ENCODE data around the gene PRKN. TPM values are rescaled to one million over a fixed set of nuclear protein-coding genes. Genes with fewer than 3 reads are reported as not detected.

The PRKN gene
- polyA plus RNA-seq, 1 donor from 2014 or later: 1.2 TPM

DNA sequence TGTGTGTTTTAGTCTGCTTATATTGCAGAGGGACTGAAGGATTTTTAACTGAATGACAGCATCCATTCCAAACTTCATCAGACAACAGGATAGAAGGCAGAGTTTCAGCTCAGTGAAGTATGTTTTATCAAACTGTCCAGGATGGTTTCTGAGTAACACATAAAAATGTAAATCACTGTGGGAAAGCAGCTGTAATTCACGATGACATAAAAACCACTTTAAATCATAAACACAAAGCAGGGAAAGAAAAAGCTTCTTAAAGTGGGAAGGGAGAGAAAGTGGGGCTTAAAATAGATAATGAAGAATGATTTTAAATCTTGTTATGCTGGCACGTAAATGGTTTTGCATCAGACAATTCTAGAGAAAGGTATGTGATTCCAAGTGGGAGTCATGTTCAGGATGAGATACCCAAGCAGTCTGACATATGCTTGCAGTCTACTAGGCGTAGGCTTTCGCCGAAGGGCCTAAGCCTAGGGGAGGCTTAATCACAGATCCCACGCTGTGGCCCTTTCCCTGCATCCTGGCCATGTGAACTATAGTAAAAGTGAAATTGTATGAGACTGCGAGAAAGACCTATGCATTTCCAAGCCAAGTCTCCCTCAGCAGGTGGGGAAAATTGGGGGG, 610.6 kb downstream of the PRKN start:
- H3K27ac ChIP-seq (ENCODE audit: low read length): peak overlapping the region; percentile 16
- H3K9me3 ChIP-seq (ENCODE audit: low read length): no peaks in the 10 kb centered on the region
- TF ChIP-seq, protein P1, sequence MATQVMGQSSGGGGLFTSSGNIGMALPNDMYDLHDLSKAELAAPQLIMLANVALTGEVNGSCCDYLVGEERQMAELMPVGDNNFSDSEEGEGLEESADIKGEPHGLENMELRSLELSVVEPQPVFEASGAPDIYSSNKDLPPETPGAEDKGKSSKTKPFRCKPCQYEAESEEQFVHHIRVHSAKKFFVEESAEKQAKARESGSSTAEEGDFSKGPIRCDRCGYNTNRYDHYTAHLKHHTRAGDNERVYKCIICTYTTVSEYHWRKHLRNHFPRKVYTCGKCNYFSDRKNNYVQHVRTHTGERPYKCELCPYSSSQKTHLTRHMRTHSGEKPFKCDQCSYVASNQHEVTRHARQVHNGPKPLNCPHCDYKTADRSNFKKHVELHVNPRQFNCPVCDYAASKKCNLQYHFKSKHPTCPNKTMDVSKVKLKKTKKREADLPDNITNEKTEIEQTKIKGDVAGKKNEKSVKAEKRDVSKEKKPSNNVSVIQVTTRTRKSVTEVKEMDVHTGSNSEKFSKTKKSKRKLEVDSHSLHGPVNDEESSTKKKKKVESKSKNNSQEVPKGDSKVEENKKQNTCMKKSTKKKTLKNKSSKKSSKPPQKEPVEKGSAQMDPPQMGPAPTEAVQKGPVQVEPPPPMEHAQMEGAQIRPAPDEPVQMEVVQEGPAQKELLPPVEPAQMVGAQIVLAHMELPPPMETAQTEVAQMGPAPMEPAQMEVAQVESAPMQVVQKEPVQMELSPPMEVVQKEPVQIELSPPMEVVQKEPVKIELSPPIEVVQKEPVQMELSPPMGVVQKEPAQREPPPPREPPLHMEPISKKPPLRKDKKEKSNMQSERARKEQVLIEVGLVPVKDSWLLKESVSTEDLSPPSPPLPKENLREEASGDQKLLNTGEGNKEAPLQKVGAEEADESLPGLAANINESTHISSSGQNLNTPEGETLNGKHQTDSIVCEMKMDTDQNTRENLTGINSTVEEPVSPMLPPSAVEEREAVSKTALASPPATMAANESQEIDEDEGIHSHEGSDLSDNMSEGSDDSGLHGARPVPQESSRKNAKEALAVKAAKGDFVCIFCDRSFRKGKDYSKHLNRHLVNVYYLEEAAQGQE (IDR thresholded peaks at IDR 0.05; ENCODE audit: borderline replicate concordance): no peak
- TF ChIP-seq SMC3 (conservative IDR thresholded peaks at IDR 0.05; ENCODE audit: poor library complexity): no peak
- no peak for TF ChIP-seq POLR2AphosphoS5 (IDR thresholded peaks at IDR 0.05)
- TF ChIP-seq RAD21 (conservative IDR thresholded peaks at IDR 0.05): no peak
- no peak for TF ChIP-seq EP300 (conservative IDR thresholded peaks at IDR 0.05; ENCODE audit: poor library complexity, severe bottlenecking)
- no peak for TF ChIP-seq TAF1 (IDR thresholded peaks at IDR 0.05; ENCODE audit: low read depth)
- TF ChIP-seq EZH2 (IDR thresholded peaks at IDR 0.05; ENCODE audit: borderline replicate concordance, insufficient read depth, low read length, poor library complexity, severe bottlenecking): no peak
- TF ChIP-seq MXI1 (conservative IDR thresholded peaks at IDR 0.05; ENCODE audit: poor library complexity, severe bottlenecking): no peak
- TF ChIP-seq, protein P2, sequence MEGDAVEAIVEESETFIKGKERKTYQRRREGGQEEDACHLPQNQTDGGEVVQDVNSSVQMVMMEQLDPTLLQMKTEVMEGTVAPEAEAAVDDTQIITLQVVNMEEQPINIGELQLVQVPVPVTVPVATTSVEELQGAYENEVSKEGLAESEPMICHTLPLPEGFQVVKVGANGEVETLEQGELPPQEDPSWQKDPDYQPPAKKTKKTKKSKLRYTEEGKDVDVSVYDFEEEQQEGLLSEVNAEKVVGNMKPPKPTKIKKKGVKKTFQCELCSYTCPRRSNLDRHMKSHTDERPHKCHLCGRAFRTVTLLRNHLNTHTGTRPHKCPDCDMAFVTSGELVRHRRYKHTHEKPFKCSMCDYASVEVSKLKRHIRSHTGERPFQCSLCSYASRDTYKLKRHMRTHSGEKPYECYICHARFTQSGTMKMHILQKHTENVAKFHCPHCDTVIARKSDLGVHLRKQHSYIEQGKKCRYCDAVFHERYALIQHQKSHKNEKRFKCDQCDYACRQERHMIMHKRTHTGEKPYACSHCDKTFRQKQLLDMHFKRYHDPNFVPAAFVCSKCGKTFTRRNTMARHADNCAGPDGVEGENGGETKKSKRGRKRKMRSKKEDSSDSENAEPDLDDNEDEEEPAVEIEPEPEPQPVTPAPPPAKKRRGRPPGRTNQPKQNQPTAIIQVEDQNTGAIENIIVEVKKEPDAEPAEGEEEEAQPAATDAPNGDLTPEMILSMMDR (IDR thresholded peaks at IDR 0.05; ENCODE audit: poor library complexity, severe bottlenecking): no peak
- peak overlapping the region; percentile 25 for H3K4me2 ChIP-seq (ENCODE audit: low read length)
- no peak overlapping the region for H2AFZ ChIP-seq (ENCODE audit: low read depth, low read length)
- no peaks in the 10 kb centered on the region for H3K27me3 ChIP-seq (ENCODE audit: insufficient read depth, low read depth, low read length)
- H3K9me2 ChIP-seq (ENCODE audit: insufficient read depth, low read length): no peaks in the 10 kb centered on the region
- H3K4me3 ChIP-seq (ENCODE audit: low read length): no peak overlapping the region
- H3K79me2 ChIP-seq (replicated peaks; ENCODE audit: insufficient read depth, low read length): no peaks in the 10 kb centered on the region
- no peak overlapping the region for H3K9ac ChIP-seq (ENCODE audit: low read length)
- no peaks in the 10 kb centered on the region for H4K20me1 ChIP-seq (ENCODE audit: insufficient read depth)
- H3K36me3 ChIP-seq (ENCODE audit: insufficient read depth, low read length): no peaks in the 10 kb centered on the region
- no peaks in the 10 kb centered on the region for H3F3A ChIP-seq (ENCODE audit: insufficient read depth, low read length, poor library complexity, severe bottlenecking)

DNA sequence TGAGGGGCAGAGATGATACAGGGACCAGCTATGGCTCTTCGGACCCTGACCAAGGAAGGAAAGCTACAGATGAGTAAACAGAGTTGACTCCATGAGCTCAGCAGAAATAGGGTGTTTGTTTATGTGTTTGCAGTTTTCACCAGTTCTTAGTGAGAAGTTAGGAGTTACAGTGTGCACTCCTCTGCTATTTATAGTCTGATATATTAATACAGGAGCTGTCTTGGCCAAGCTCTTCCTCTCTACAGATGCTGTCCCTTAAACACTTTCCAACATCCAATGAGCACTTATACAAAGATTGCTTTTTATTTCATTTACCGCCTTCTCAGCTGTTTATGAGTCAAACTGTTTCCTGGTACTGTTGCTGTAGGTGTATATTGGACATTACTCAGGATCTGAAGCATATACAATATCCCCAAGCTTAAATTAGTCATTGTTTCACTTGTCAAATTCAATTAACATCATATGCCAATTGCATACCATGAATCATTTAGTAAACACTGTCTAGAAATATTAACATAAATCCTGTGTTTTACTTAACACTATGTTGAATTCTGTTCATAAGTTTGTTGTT, 618.0 kb downstream of the PRKN start:
- no peak overlapping the region for H3K9ac ChIP-seq (ENCODE audit: low read length)
- H3K4me3 ChIP-seq (ENCODE audit: low read length): no peak overlapping the region
- H3K27ac ChIP-seq (ENCODE audit: low read length): no peak overlapping the region
- no peaks in the 10 kb centered on the region for H3F3A ChIP-seq (ENCODE audit: insufficient read depth, low read length, poor library complexity, severe bottlenecking)
- H4K20me1 ChIP-seq (ENCODE audit: insufficient read depth): no peaks in the 10 kb centered on the region
- no peak overlapping the region for H3K4me2 ChIP-seq (ENCODE audit: low read length)
- no peaks in the 10 kb centered on the region for H3K36me3 ChIP-seq (ENCODE audit: insufficient read depth, low read length)
- no peaks in the 10 kb centered on the region for H3K27me3 ChIP-seq (ENCODE audit: insufficient read depth, low read depth, low read length)
- H3K9me3 ChIP-seq (ENCODE audit: low read length): no peaks in the 10 kb centered on the region
- TF ChIP-seq, protein P2 (IDR thresholded peaks at IDR 0.05; ENCODE audit: poor library complexity, severe bottlenecking): no peak
- TF ChIP-seq EZH2 (IDR thresholded peaks at IDR 0.05; ENCODE audit: borderline replicate concordance, insufficient read depth, low read length, poor library complexity, severe bottlenecking): no peak
- TF ChIP-seq, protein P1 (IDR thresholded peaks at IDR 0.05; ENCODE audit: borderline replicate concordance): no peak
- TF ChIP-seq MXI1 (conservative IDR thresholded peaks at IDR 0.05; ENCODE audit: poor library complexity, severe bottlenecking): no peak
- no peak for TF ChIP-seq SMC3 (conservative IDR thresholded peaks at IDR 0.05; ENCODE audit: poor library complexity)
- no peak for TF ChIP-seq POLR2AphosphoS5 (IDR thresholded peaks at IDR 0.05)
- TF ChIP-seq EP300 (conservative IDR thresholded peaks at IDR 0.05; ENCODE audit: poor library complexity, severe bottlenecking): no peak
- TF ChIP-seq RAD21 (conservative IDR thresholded peaks at IDR 0.05): no peak
- no peak for TF ChIP-seq TAF1 (IDR thresholded peaks at IDR 0.05; ENCODE audit: low read depth)
- no peak overlapping the region for H2AFZ ChIP-seq (ENCODE audit: low read depth, low read length)
- H3K9me2 ChIP-seq (ENCODE audit: insufficient read depth, low read length): no peaks in the 10 kb centered on the region
- H3K79me2 ChIP-seq (replicated peaks; ENCODE audit: insufficient read depth, low read length): no peaks in the 10 kb centered on the region

Data from neural cell (in vitro differentiated cells).